GM10266 (cell line): ENCODE measurements around the gene ARNT2.
"Not testable (repeated sequence)": the region's sequence is repeated elsewhere in the genome, so short reads cannot be mapped to it uniquely, and the experiment has no call there.

Source experiments
- DNase-seq: peaks from one replicate; pipeline ENCODE4 v3.0.0; 2012; ENCODE audit errors: extremely low spot score
- CTCF ChIP-seq: IDR thresholded peaks from 2 replicates; pipeline ENCODE4 v1.5.1; 2012; ENCODE audit warnings: mild to moderate bottlenecking, low read depth; ENCODE audit not compliant: control insufficient read depth, insufficient read depth; ENCODE audit errors: missing control alignments

Gene ARNT2

GRCh38 chr15:80380154-80380553 is 24.0 kb upstream of the ARNT2 start:
- DNase-seq, result no peak
- TF ChIP-seq CTCF, result no peak

DNA sequence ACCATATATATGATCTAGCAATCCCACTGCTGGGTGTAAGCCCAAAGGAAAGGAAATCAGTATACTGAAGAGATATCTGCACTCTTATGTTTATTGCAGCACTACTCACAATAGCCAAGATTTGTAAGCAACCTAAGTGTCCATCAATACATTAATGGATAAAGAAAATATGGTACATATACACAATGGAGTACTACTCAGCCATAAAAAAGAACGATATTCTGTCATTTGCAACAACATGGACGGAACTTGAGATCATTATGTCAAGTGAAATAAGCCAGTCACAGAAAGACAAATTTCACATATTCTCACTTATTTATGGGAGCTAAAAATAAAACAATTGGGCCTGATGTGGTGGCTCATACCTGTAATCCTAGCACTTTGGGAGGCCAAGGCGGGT is 21.9 kb upstream of the ARNT2 start:
- DNase-seq, result no peak
- TF ChIP-seq CTCF, result no peak

DNA sequence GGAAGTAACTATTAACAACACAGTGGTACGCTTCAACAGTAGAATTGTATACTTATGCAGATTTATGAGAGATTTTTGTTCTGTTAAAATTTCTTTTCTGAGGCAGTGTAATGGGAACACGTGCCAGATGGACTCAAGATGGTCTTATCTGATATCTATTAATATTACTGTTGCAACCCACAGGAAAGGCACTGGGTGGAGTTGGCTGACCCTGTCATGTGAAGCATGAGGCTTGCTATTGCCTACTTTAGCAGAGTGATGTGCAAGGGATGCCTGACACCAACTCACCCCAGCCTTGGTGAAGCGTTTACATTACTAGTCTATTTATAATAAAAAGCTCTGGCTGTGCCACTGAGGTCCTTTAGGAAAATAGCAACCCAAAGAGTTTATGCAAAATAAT is 19.8 kb upstream of the ARNT2 start:
- TF ChIP-seq CTCF, result no peak
- DNase-seq, result no peak

DNA sequence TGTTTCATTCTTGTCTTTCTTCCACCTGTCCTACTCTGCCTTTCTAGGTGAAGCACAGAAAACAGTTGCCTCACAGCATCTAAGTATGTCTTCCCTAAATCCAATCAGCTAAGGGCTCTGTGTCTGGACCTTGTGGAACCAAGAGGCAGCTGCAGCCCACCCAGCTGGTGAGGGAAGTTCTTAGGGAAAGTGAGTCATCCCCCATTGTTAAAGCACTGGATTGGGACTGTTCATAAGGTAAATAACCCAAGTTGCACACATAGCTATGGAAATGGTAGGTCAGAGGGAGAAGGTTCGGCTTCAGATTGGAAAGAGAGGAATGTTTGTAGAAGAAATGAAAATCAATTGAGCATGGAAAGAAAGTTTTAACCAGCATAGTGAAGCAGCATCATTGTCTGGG is 18.0 kb upstream of the ARNT2 start:
- no peak for TF ChIP-seq CTCF
- no peak for DNase-seq

DNA sequence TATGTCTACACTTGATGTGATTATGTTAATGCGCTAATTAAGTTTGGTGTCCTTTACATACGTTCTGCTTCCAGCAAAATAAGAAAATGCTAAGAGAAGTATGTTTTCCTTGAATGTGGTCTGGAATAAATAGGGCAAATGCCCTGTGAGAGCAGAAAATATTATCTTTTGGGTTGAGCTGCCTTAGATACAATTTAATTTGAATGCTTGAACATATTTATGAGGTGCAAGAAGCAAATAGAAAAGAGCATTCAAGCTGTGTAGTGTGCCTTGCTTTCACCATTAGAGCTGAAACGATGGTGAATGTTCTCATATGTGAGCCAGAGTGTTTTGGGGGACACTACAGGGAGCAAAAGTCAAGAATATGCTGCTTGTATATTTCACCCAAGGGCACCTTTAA is 15.9 kb upstream of the ARNT2 start:
- no peak for TF ChIP-seq CTCF
- DNase-seq, result no peak

DNA sequence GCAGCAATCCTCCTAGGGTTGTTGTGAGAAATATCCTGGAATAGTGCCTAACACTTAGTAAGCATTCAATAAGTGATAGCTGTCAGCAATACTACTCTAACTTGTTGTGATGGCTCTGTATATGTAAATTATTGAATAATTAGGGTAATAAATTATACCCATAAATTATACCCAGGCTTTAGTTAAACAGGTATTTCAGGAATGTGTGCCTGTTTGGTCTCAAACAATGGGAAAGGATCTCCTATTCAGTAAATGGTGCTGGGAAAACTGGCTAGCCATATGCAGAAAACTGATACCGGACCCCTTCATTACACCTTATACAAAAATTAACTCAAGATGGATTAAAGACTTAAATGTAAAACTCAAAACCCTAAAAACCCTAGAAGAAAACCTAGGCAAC is 14.8 kb upstream of the ARNT2 start:
- no peak for TF ChIP-seq CTCF
- no peak for DNase-seq

- not testable (repeated sequence) for DNase-seq
These were observed 13.2 kb upstream of the ARNT2 start for GRCh38 chr15:80390942-80391341.

DNA sequence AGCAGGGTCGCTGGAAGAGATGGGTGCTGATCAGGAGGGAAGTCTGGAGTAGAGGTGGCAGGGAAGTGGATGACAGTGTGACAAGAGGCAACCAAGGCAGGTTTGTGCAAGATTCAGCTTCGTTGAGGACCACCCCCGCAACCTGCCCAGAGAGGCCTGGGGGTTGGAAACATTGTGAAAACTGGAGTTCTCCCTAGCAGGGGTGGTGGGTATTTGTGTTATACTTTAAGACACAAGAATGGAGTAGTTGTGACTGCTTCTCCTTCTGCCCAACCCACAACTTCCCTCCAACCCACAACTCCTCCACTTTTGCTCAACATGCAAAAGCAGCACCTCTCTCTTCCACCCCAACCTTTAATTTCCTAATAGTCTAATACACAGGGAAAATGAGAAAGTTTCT is 8.6 kb upstream of the ARNT2 start:
- DNase-seq, result no peak
- TF ChIP-seq CTCF, result no peak
